ENCODE data around the gene PTPRT.

PTPRT gene
- total RNA-seq = 0 to 0.13 reads per million in 2 donors

DNA sequence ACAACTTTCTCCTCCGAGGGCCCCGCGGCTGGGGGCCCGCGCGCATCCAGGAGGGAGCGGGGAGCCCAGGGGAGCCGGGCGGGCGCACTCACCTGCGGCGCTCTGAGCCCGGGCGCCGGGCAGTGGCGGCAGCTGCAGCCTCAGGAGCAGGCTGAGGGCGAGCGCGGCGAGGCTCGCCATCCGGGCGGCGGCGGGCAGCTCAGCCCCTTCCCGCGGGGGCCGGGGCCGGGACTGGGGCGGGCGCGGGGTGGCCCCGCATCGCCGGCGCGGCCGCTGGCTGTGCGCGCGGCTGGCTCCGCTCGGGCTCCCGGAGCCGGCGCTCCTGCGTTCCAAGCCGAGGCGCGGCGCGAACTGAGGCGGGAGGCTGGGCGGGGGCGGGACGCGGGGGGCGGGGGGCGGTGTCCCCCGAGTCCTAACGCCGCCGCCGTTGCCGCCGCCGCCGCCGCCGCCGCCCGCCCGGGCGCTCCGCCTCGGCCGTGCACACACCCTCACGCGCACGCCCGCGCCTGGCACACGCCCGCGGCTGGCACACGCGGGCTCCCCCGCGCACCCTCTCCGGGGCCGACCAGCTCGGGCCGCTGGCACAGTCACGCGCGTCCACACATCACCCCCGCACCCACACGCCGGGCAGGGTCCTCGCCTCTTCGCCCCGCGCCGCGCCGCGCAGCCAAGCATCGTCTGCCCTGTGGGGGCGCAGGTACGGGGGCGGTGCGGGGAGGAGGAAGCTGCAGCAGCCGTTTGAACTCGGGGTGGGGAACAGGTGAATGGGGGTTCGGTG lies at the start of gene PTPRT:
Gene PTPRT (minus strand): TSS at position 353 of the 778 bp plus-strand sequence. CDS start 173 bp downstream, at position 180.
- no peak for DNase-seq

GRCh38 chr20:43238833-43239232 lies 49.1 kb upstream of the PTPRT start:
- DNase-seq = no peak

DNA sequence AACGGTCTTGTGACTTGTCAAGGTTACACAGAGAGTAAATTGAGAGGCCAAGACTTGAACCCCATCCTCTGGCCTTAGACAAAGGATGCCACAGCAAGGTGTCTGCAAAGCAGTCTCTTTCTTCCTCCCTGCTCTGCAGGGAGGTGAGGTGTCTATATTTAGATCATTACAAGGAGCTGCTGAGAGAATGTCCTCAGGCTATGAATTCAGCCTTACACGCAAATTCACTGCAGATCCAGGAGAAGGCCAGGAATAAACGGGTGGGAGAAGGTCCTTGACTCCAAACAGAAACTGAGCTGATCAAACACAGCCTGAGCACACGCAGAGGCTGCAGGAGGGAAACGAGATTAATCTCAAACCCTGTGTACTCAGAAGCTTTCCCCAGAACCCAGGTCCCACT lies 48.6 kb upstream of the PTPRT start:
- DNase-seq = no peak

DNA sequence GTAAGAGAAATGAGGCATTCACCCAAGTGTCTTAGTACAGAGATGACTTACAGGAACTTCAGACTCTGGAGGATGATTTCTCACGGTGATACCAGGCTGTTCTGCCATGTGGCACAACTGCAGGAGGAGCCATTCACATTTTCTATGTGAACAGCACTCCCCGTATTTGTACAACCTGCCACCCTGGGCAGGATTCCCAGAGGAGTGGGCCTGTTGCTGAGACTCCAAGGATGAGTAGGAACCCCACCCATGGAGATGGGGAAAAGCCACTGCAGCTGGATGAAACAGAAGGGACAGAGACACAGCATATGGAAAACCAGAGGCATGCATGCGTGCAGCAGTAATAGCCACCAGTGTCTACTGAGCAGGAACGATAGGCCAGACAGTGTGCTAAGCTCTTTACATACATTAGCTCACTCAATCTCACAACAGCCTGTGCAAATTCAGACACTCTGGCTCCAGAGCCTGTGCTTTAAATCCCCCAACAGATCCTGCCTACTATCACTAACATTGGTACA lies 48.0 kb upstream of the PTPRT start:
- DNase-seq = no peak

DNA sequence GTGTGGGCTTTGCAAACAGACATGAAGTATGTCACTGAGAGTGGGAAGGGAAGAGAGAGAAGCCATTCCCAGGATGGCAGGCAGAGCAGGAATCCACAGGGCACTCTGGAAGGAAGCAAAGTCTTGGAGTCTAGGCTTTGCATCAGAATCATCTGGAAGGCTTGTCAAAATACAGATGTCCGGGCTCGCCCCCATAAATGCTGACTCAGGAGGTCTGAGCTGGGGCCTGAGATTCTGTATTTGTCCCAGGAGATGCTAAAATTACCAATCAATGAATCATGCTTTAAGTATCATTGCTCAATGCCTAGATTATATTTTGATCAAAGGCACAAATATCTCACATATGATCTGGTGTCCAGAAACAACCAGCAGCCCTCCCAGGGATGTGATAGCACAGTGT lies 46.3 kb upstream of the PTPRT start:
- DNase-seq = no peak

GRCh38 chr20:43231829-43232228 lies 42.1 kb upstream of the PTPRT start:
- no peak for DNase-seq

- DNase-seq = no peak
These were observed 40.0 kb upstream of the PTPRT start for GRCh38 chr20:43229696-43230095.

GRCh38 chr20:43220612-43221011 lies 30.9 kb upstream of the PTPRT start:
- DNase-seq = no peak

- DNase-seq = no peak
These were observed 21.2 kb upstream of the PTPRT start for GRCh38 chr20:43210901-43211300.

- DNase-seq = no peak
These were observed 20.1 kb upstream of the PTPRT start for GRCh38 chr20:43209831-43210230.

DNA sequence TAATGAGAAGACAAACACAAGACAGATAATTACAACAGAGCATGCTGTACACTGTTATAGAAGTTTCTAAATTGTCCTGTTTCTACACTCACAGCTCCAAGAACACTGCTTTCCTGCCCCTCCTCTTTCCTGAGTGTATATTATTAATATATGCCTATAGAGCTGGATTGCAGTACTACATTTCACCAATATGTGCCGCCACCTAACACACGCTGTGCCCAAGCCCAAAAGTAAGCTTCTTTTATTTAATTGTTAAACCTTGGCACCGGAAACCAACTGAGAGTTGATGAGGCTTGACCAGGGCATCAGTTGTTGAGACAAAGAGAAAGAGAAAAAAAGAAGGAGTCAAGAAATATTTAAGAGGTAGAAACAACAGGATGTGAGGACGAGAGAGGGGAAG lies 16.0 kb upstream of the PTPRT start:
- DNase-seq = no peak

GRCh38 chr20:43202100-43202499 lies 12.4 kb upstream of the PTPRT start:
- DNase-seq = no peak

GRCh38 chr20:43198607-43199006 lies 8.9 kb upstream of the PTPRT start:
- DNase-seq = no peak

- DNase-seq = no peak
These were observed 6.5 kb upstream of the PTPRT start for GRCh38 chr20:43196243-43196642.

GRCh38 chr20:43194137-43194536 lies 4.4 kb upstream of the PTPRT start:
- DNase-seq = no peak

GRCh38 chr20:43193443-43193842 lies 3.7 kb upstream of the PTPRT start:
- DNase-seq = no peak

GRCh38 chr20:43191946-43192863 lies 2.5 kb upstream of the PTPRT start:
- DNase-seq = no peak

DNA sequence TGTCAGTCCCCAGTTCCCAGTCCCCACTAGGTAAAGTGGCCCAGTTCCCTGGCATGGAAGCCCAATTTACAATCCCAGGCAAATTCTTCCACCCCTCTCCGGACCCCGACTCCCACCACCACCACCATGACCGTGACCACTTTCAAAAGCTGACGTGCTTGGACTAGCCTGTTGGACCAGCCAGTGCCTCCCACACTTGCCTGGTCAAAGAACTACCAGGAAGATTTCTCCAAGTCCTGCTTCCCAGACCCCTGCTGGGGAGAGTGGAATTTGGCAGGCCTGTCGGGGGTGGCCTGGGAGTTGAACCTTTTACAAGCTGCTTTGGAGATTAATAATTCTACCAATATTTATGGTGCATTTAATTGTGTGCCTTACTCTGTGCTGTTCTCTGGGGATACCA lies 1.4 kb upstream of the PTPRT start:
- no peak for DNase-seq

GRCh38 chr20:43190332-43190953 lies 737 bp upstream of the PTPRT start:
- DNase-seq = no peak

- DNase-seq = no peak
These were observed 699 bp downstream of the PTPRT start for GRCh38 chr20:43188861-43189553.

- DNase-seq = no peak
These were observed 1.5 kb downstream of the PTPRT start for GRCh38 chr20:43188234-43188653.

GRCh38 chr20:43187476-43188233 lies 2.1 kb downstream of the PTPRT start:
- DNase-seq = no peak
